GM18858 (cell line): ENCODE results near the gene MPZL3.

Experiments
- ATAC-seq: cut with Tn5 transposase; IDR thresholded peaks from one replicate; pipeline ENCODE4 v1.9.1; 2021; ENCODE audit not compliant: unreplicated experiment

Gene MPZL3

GRCh38 chr11:118233377-118233776 is 18.8 kb downstream of the MPZL3 start:
- ATAC-seq: no peak

DNA sequence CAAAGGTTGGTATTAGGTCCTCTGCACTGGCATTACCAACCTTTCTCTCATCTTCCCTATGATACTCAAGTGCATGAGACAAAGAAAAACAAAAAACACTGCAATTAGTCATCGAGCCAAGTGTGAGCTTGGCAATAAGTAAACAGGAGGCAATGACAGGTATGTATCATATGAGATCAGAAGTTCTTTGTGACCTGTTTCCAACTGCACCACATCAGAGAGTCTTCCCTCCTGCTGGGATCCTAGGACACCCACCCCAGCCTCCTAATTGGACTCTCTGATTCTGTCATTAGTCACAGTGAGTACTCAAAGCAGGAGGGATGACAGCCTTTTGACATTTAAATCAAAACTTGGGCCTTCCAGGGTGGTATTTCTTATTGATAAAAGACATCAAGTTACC is 19.5 kb downstream of the MPZL3 start:
- ATAC-seq: no peak

GRCh38 chr11:118231461-118231860 is 20.7 kb downstream of the MPZL3 start:
- ATAC-seq: no peak

DNA sequence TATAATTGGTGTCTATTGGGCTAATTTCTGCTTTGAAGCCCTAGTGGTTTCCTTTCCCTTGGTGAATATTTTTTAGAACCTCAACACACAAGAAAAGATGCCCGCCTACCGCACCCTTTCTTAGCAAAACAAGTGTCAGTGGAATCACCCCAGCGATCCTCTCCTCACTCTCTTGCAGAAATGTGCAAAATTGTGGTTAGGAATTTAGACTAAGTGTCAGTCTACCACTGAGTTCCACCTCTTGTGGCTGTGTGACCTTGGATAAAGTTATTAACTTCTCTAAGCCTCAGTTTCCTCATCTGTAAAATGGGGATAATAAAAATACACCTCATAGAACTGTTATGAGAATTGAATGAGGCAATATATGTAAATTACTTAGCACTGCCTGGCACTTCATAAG is 22.1 kb downstream of the MPZL3 start:
- no peak for ATAC-seq

GRCh38 chr11:118229274-118229847 is 22.8 kb downstream of the MPZL3 start:
- ATAC-seq: no peak

- peak; percentile 58 for ATAC-seq
Measured at GRCh38 chr11:118227865-118228785, 24.0 kb downstream of the MPZL3 start.

DNA sequence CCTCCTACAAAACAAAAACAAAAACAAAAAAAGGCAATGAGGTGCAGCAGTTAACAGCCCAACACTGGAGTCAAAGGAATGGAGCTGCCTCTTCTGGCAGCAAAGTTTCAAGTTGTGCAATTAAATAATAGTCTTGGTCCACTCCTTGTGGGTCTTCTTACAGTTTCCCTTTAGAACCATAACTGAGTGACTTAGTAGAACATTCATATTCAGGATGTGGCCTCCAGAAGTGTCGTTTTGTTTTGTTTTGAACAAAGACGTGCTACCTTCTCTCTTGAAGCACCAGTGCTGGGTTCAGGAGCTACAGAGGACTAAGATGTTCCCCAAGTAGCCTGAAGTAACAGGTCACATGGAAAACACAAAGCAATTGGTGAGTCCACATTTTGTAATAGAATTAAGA is 25.4 kb downstream of the MPZL3 start:
- ATAC-seq: no peak

DNA sequence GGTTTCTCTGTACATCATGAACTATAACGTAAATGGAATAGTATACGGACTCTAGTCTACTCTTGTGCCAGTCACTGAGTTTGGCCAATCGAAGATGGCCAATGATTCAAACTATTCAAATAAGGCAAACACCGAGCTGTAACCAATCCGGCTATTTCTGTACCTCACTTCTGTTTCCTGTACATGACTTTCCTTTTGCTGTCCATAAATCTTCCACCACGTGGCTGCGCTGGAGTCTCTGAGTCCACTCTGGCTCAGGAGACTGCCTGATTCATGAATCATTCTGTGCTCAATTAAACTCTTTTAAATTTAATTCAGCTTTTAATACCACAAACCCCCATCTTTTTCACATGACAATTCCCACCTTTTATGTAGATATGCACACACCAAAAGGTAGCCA is 25.9 kb downstream of the MPZL3 start:
- no peak for ATAC-seq

- no peak for ATAC-seq
Measured at GRCh38 chr11:118224511-118225188, 27.5 kb downstream of the MPZL3 start, which contains the start of gene JAML. TSS of gene JAML (minus strand) at chr11:118225011. CDS start at chr11:118214866, 10,145 bp downstream.

DNA sequence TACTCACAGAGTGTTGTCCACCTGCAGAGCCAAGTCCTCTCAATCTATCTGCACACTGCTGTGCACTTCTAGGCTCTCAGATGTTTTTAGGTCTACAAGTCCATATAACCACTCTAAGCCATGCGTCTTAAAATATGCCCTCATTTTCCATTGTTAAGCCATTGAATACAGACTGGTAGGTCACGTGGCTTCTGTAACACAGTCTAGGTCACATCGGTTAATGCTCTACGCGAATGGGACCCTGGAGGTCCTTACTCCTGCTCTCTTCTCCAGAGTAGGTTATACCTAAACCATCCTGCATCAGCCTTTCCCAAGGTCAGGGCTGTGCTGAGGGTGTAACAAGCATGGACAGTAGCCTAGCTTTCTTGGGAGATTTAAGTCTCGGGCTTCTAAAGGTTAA is 28.2 kb downstream of the MPZL3 start:
- ATAC-seq: no peak

DNA sequence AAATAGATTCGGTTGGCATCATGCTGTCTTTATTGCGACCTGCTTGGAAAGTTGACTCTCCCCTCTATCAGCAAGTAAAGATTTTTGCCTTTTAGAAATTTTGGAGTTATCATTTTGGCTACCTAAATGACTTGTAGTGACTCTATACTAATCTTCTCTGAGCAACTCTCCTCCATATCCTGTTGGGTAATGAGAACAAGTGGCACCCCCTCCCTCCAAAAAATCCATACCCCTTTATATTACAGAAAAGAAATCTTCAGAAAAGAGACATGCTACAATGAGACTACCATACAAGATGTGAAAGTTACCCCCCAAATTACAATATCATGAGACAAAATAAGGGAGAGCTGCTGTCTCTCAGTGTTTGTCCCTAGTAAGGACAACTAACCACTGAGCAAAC is 28.6 kb downstream of the MPZL3 start:
- ATAC-seq: no peak

DNA sequence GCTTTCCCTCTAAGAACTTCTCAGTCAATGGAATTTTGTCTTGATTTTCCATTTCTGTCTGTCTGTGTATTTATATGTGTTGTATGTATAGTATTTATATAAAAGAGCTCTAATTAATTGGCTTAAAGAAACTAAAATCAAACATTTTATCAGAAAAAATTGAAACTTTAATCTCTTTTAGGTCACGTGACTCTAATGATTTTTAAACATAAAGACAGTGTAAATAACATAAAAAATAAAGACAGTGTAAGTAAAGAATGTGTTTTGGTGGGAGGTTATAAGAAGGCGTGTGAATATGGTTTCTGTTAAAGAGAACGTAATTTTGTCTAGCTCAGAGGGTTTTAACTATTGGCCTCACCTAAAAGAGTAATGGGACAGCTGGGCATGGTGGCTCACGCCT is 29.7 kb downstream of the MPZL3 start:
- ATAC-seq: no peak

GRCh38 chr11:118221419-118221818 is 30.7 kb downstream of the MPZL3 start:
- ATAC-seq: no peak

GRCh38 chr11:118219732-118220131 is 32.4 kb downstream of the MPZL3 start:
- no peak for ATAC-seq

GRCh38 chr11:118219244-118219643 is 32.9 kb downstream of the MPZL3 start:
- no peak for ATAC-seq

DNA sequence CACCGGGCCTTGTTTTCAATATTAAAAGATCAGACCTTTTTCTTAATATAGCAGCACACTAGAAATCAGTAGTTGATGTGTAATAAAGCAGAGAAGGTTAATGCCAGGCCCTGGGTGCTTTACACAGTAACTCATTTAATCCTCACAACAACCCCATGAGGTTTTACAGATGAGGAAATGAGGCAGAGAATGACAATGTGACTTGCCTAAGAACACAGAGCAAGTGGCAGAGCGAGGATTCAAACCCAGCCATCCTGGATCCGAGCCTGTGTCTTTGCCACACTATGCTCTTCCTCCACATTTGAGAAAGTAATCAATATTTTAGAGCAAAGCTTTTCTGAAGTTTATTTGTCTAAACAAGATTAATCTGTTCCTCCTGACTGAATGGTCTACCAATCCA is 34.6 kb downstream of the MPZL3 start:
- no peak for ATAC-seq

DNA sequence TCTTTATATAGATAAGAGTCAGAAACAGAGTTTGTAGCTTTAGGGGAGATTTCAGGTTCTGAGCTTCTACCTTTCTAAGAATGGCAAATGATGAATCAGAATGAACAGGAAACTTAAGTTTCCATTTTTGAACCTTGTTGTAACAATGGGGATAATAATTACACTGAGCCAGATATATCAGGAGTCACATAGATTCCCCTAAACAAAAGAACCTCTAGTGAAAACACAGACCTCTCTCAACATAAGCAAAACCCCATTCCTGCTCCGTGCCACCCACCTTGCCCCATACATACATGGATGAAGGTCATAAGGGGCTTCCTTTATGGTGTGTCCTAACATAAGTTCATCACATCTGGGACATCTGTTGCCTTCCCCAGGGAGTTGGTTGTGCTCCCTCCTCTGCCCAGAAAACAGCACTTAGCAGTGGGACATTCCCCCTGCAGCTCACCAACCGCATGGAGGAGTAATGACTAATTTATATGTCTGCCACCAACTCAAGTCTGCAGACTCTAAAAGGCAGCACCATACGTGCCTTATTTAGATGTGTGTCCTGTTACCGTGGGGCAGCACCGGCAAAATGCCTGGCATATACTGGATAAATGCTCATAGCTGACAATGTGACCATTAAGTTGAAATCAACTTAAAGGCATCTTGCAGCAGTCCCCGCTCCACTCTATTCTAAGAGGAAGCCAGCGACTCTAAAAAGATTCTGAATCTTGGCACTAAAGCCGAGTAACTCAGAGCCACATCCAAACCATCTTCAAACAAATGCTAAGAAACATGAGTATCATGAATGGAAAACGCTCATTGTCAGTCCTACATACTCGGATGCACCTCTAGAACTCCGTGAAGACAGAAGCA is 35.3 kb downstream of the MPZL3 start:
- ATAC-seq: peak; percentile 53

DNA sequence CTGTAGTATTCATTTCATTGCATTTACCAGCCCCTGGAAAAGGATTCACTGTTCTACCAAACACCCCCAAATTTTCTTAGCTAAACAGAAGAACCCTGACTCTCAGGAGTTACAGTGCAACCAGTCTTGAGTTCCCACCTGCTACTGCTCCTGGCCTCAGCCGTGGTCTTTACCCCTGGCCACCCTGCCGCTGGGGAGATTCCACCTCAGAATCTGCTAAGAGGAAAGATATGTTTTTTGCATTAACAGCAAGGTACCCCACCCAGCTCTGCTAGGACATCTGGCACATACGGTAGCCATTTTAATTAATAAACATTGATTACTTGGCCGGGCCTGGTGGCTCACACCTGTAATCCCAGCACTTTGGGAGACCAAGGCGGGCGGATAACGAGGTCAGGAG is 36.4 kb downstream of the MPZL3 start:
- ATAC-seq: no peak

DNA sequence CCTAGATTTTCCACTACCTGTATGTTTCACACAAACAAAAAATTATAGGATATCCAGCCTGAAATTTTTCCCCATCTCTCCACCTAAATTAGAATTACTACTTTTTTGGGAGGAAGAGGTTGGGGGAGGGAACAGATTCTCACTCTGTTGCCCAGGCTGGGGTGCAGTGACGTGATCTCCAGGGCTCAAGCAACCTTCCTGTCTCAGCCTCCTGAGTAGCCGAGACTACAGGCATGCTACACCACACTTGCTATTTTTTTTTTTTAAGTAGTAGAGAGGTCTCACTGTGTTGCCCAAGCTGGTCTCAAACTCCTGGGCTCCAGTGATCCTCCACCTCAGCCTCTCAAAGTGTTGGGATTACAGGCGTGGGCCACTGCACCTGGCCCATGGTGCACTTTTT is 36.9 kb downstream of the MPZL3 start:
- no peak for ATAC-seq

DNA sequence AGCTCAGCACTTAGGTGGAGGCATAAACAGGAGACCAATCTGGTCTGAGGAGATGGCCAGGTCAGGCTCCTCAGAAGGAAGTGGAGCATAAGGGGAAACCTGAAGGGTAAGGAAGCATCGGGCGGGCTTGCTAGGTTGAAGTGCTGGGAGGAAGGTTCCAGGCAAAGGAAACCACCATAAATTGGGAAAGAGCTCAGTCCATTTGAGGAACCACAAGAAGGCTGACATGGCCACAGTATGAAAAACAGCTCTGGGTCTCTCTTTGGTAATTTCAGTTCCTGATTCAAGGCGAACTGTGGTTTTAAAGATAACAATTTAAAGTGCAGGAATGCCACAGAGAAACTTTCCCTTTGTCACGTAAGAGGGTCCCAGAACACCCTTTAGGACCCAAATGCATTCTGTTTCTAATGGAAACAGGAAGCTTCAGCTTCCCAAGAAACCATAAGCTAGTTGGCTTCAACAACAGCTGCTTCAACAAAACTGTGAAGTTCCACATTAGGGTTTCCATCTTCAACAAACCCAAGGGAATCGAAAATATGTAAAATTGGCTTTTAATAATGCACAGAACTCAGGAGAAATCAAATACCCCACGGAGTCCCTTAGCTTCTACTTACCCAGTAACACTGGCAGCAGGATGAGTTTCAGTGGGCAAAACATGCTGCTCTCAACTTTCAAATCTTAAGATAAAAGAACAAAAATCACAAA is 37.8 kb downstream of the MPZL3 start:
- no peak for ATAC-seq
